Measurements from ENCODE around the gene CHD5.
A peak's percentile ranks its signal among the peaks of the same experiment; 100 is the strongest.

GRCh38 chr1:6105218-6105679 is 74.9 kb downstream of the CHD5 start:
- no peak for TF ChIP-seq EHMT2 (IDR thresholded peaks at IDR 0.05; ENCODE audit: low read depth)
- TF ChIP-seq MAX (IDR thresholded peaks at IDR 0.05), result no peak
- TF ChIP-seq CTCF (IDR thresholded peaks at IDR 0.05), result no peak
- TF ChIP-seq SMC3 (IDR thresholded peaks at IDR 0.05), result no peak
- TF ChIP-seq PBX3 (IDR thresholded peaks at IDR 0.05), result no peak
- TF ChIP-seq POLR2A (IDR thresholded peaks at IDR 0.05; ENCODE audit: low read length), result no peak
- no peak for TF ChIP-seq EP300 (IDR thresholded peaks at IDR 0.05)
- peak; percentile 85 for TF ChIP-seq MAFK (IDR thresholded peaks at IDR 0.05; ENCODE audit: partially characterized antibody)
- TF ChIP-seq ELK1 (IDR thresholded peaks at IDR 0.05; ENCODE audit: low read depth, low read length), result no peak
- TF ChIP-seq POLR2AphosphoS2 (conservative IDR thresholded peaks at IDR 0.05; ENCODE audit: low read length), result no peak
